Measurements from ENCODE around the gene ST3GAL3. TPM values are rescaled to one million over a fixed set of nuclear protein-coding genes. Genes with fewer than 3 reads are reported as not detected.

Gene ST3GAL3
- total and polyA plus RNA-seq, 2 of the 13 experiments (the other 11 are each of a cell fraction or from before 2014, with no cell fraction given), result 5.1 to 8.1 TPM

GRCh38 chr1:43812579-43812978, 105.2 kb downstream of the ST3GAL3 start (continued):
- TF ChIP-seq ZNF17 (CRISPR knock-in tag; IDR thresholded peaks at IDR 0.05), result no peak

- Histone ChIP-seq H3K9me3 (ENCODE audit: low read length) (0 out of 2 replicates have a peak, but pooled peaks cover 4% of the 10 kb centered on the region), H3K9ac (ENCODE audit: insufficient read depth, low read depth, low read length) (no peak overlapping the region), H4K20me1 (ENCODE audit: insufficient read depth, low read length) (no peaks in the 10 kb centered on the region), H2AFZ (ENCODE audit: low read length) (no peak overlapping the region), H3K4me3 (replicated peaks in 1 of 3; ENCODE audit: insufficient read depth in 1 of 3, low read depth in 2 of 3, low read length in 3 of 3) (no peak overlapping the region), H3K27ac (ENCODE audit: extremely low read length, insufficient read depth, low read length) (no peak overlapping the region), H3K4me2 (ENCODE audit: low read depth, low read length) (no peak overlapping the region), H3K27me3 (ENCODE audit: control insufficient read depth in 1 of 2, insufficient read depth in 2 of 2, low read length in 2 of 2) (no peaks in the 10 kb centered on the region), H3K79me2 (ENCODE audit: insufficient read depth, low read length) (no peaks in the 10 kb centered on the region), H3K36me3 (replicated peaks in 1 of 2; ENCODE audit: control insufficient read depth in 1 of 2, insufficient read depth in 2 of 2, low read length in 2 of 2) (peaks cover 0 to 16% of the 10 kb centered on the region in 2 experiments; a peak in 2 of 5 replicates), H3K4me1 (ENCODE audit: insufficient read depth, low read length) (no peaks in the 10 kb centered on the region)
- ChIA-PET POLR2A (no interaction called here), CTCF (ENCODE audit: low intra/inter-chr PET ratio, low total read pairs) (no interaction called here)
- no peak for FAIRE-seq
- TF ChIP-seq ZNF720 (CRISPR knock-in tag; IDR thresholded peaks at IDR 0.05), result no peak
- TF ChIP-seq ISX (CRISPR knock-in tag; conservative IDR thresholded peaks at IDR 0.05), result no peak
- no peak for TF ChIP-seq SP2 (CRISPR knock-in tag; IDR thresholded peaks at IDR 0.05)
- no peak for TF ChIP-seq BCLAF1 (IDR thresholded peaks at IDR 0.05)
- no peak for TF ChIP-seq MLXIP (CRISPR knock-in tag; IDR thresholded peaks at IDR 0.05; ENCODE audit: borderline replicate concordance)
- no peak for TF ChIP-seq HES4 (CRISPR knock-in tag; IDR thresholded peaks at IDR 0.05; ENCODE audit: borderline replicate concordance)
- TF ChIP-seq HINFP (CRISPR knock-in tag; IDR thresholded peaks at IDR 0.05; ENCODE audit: low read depth), result no peak
- TF ChIP-seq ZNF776 (CRISPR knock-in tag; IDR thresholded peaks at IDR 0.05), result no peak
- TF ChIP-seq ZNF292 (CRISPR knock-in tag; IDR thresholded peaks at IDR 0.05; ENCODE audit: borderline replicate concordance, low read depth), result no peak
- TF ChIP-seq ZNF350 (CRISPR knock-in tag; IDR thresholded peaks at IDR 0.05; ENCODE audit: borderline replicate concordance, low read depth), result no peak
- TF ChIP-seq ZBTB26 (CRISPR knock-in tag; IDR thresholded peaks at IDR 0.05; ENCODE audit: borderline replicate concordance), result no peak
- 88% methylated on average over 2 of the region's 2 CpGs for WGBS (ENCODE audit: low lambda C conversion rate)
- no TSS peak for BruUV-seq (replicated peaks)
- intact Hi-C loops (cut with micrococcal nuclease; ENCODE audit: unreplicated experiment) (no loop called here), in situ Hi-C loops (cut with HindIII; ENCODE audit: extremely low pct_ligation_motif_present, low pct_unique_long_range_greater_than_20kb) (no loop called here)
- no peak for DNase-seq (ENCODE audit: low spot score)
- no peak for ATAC-seq
Measured at GRCh38 chr1:43814401-43814800, 107.1 kb downstream of the ST3GAL3 start.

All from HepG2 (cell line).